Keratinocyte (primary cell): ENCODE data around the gene SLC25A19.

Experiments used
- CTCF ChIP-seq, 3 experiments: IDR thresholded peaks in 1 of 3; conservative IDR thresholded peaks in 1 of 3; optimal IDR thresholded peaks in 1 of 3; 2 replicates in 2 of 3; 3 replicates in 1 of 3; pipeline versions ENCODE3 to v1.5.1; 2011; ENCODE audit warnings: low read length in 3 of 3, mild to moderate bottlenecking in 3 of 3, moderate library complexity in 2 of 3, control low read depth in 1 of 3, inconsistent platforms in 1 of 3; ENCODE audit not compliant: insufficient read depth in 2 of 3; ENCODE audit errors: extremely low read depth in 1 of 3
- EZH2 ChIP-seq: IDR thresholded peaks from one replicate; pipeline ENCODE4 v1.6.1; 2012; ENCODE audit warnings: inconsistent platforms, mild to moderate bottlenecking, low read length, moderate library complexity

DNA sequence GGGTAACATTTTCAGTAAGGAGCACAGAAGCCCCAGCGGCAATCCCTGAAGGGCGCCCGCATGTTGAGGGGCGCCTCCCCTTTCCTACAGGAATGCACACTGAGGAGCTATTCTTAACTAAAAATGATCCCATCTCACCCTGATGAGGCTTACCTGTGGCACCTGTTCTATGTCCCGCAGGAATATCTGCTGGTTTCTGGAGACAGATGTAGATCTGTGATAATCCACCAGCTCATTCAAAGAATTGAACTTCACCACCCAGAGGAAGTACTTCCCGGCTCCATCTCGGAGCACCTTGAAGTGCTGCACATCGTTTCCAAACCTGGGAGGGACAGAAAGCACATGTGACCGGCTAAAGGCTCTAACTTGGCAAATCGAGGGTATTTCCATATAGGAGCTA lies 32.3 kb upstream of the SLC25A19 start:
- TF ChIP-seq CTCF (optimal IDR thresholded peaks at IDR 0.05 in 1 of 3, IDR thresholded peaks at IDR 0.05 in 1 of 3, conservative IDR thresholded peaks at IDR 0.05 in 1 of 3; ENCODE audit: extremely low read depth in 1 of 3, insufficient read depth in 2 of 3, low read length in 3 of 3) (no peak), EZH2 (no peak)
